DND-41 (cell line): ENCODE results near the gene YIPF1.

Source experiments
- EZH2 ChIP-seq: IDR thresholded peaks from 3 replicates; pipeline ENCODE4 v1.6.1; 2012; ENCODE audit warnings: borderline replicate concordance, low read depth, mild to moderate bottlenecking, moderate library complexity, low read length, inconsistent platforms; ENCODE audit not compliant: severe bottlenecking
- TF ChIP-seq, protein P1 (sequence below): IDR thresholded peaks from 2 replicates; pipeline ENCODE4 v1.5.1; 2012; ENCODE audit warnings: borderline replicate concordance, low read length, moderate library complexity, mild to moderate bottlenecking; ENCODE audit not compliant: poor library complexity, severe bottlenecking; ENCODE audit errors: extremely low read depth

DNA sequence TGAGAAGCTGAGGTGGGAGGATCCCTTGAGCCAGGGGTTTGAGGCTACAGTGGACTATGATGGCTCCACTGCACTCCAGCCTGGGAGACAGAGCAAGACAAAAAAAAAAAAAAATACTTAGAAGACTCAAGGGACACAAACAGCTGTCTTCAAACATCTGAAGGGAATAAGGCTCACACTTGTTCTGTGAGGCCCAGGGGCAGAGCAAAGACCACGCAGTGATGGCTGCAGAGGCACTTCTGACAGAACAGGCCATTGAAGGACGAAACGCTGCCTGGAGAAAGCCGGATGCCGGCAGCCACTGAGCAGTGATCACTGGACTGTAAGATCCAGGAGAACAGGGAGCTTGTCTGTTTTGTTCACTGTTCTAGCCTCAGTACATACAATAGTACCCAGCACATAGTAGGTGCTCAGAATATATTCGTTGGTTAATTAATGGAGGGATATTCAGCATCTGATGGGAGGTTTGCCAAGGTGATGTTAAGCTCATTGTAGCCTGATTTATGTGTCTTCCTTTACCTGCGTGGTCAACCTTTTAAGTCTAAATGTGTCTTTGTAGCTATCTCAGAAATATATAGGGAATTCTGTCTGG lies 39.4 kb downstream of the YIPF1 start:
- TF ChIP-seq, protein P1, sequence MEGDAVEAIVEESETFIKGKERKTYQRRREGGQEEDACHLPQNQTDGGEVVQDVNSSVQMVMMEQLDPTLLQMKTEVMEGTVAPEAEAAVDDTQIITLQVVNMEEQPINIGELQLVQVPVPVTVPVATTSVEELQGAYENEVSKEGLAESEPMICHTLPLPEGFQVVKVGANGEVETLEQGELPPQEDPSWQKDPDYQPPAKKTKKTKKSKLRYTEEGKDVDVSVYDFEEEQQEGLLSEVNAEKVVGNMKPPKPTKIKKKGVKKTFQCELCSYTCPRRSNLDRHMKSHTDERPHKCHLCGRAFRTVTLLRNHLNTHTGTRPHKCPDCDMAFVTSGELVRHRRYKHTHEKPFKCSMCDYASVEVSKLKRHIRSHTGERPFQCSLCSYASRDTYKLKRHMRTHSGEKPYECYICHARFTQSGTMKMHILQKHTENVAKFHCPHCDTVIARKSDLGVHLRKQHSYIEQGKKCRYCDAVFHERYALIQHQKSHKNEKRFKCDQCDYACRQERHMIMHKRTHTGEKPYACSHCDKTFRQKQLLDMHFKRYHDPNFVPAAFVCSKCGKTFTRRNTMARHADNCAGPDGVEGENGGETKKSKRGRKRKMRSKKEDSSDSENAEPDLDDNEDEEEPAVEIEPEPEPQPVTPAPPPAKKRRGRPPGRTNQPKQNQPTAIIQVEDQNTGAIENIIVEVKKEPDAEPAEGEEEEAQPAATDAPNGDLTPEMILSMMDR: no peak
- no peak for TF ChIP-seq EZH2
